ENCODE results near the gene FAM163B.

Gene FAM163B

DNA sequence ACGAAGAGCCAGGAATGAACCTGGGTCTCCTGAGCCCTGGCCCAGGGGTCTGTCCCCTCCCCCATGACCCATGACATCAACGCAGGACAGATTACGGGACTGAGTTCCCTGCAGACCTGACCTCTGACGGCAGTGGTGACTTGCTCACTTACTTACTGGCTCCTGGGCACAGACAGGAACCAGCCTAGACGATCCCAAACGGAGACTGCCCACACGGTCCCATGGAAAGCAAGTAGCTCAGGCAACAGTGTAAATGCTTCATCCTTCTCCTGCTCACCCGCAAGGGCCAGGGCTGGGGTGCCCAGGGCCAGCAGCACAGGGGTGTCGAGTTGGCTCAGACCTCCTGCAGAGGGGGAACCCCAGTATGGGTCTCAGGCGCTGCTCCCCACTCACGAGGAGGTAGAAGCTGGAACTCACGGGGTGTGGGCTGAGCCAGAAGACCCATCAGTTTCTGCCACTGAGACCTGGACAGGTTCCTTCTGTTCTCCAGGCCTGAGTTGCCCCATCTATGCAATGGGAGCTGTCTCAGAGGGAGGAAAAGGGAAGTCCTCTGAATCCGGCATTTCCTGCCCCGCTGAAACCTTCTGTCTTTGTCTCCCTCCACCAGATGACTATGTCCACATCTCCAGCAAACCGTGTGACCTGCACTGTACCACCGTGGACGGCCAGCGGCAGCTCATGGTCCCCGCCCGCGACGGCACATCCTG, 69.0 kb downstream of the FAM163B start:
- DNase-seq: no peak

DNA sequence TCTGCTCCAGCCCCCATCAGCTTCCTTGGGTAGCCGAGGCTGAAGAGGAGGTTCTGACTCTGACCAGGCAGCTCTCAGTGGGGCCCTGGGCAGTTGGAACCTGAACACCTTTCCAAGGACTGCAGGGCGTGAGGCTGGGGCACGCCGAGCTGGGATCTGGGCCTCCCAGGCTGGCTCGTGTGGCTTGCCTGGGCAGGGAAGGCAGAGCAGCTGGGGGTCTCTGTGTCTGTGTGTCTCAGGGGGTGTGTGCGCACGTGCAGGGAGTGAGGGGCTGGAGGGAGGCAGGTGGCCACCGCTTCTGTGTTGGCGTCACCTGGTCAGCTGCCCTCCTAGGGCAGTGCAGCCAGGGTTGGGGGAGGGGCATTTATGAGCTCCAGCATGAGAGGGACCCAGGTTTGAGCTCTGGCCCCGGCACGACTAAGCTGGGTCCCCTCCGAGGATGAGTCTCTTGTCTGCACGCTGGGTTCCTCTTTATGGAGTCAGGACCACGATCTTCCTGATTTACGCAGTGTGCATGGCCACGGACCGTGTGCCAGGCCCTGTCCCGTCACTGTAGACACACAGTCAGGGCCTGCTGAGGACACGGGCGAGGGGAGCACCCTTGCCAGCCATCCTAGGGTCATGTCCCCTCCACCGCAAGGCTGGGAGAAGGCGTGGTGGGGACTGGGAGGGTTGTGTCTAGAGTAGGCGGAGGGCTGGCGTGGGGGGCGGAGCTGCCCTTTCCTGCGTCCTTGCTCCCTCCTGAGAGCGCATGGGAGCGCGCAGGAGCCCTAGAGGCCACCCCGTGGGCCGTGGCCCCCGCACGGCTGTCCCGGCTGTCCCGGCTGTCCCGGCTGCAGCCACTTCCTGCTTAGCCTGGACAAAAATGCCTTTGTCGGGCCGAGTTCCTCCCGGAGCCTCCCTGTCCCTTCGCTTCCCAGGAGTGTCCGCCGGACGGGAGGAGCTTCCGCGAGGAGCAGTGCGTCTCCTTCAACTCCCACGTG, 70.0 kb downstream of the FAM163B start:
- DNase-seq: no peak

DNA sequence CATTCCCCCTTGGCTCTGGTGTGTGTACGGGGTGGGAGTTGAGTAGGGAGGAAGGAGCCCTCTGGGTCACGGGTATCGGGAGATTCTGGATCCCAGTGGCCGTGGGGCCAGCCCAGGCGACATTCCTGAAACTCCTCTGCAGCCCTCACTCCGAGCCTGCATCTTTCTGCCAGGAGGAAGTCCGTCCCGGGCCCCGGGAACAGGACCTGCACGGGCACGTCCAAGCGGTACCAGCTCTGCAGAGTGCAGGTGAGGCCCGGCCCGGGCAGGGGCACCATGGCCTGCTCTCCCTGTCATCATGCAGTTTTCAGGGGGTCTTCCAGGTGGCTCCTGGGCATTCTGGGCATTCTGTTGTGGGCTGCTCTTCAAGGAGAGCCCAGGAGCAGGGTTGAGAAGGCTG, 71.0 kb downstream of the FAM163B start:
- DNase-seq: no peak

GRCh38 chr9:133537257-133537656, 71.9 kb downstream of the FAM163B start:
- no peak for DNase-seq

GRCh38 chr9:133536536-133536935, 72.7 kb downstream of the FAM163B start:
- DNase-seq: no peak

DNA sequence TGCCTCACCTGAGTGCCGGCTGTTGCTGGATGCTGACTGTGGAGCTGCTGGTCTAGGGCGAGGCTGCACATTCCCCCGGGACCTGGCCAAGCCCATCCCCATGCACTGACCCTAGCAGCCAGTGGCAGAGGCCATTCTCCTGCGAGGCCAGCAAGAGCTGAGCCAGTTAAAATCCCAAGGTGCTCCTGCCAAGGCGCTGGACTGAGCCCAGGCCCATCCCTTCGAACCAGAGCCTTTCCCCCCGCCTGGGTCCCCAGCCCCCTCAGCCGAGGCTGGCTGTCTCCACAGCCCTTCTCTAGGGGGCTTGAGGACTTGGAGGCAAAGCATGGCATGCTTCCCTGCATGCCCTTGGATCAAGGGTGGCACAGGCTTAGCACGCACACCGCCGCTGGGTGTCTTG, 73.1 kb downstream of the FAM163B start:
- DNase-seq: no peak

DNA sequence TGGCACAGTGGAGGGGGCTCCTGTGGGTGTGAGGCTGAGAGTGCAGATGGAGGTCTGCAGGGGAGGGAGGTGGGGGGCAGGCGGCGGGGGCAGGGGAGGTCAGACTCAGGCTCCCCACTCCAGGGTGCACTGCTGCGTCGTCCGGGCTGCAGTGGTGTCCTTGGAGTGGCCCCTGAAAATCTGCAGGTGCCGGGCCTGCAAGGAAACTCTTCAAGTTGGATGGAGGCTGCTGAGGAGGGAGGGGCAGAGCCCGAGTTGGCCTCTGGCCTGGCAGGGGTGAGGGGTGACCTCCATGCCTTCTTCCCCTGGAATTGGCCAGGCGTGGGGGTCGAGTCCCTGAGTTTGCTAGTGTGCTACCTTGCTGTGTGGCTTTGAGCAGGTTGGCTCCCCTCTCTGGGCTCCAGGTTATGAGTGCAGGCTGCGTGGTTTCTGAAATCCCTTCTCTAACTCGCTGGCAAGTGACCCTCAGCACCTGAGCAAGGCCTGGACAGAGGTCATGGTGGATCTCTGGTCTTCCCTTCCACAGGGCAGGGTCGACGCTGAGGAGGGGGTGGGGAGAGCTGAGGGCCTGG, 73.8 kb downstream of the FAM163B start:
- DNase-seq: no peak

GRCh38 chr9:133534346-133535291, 74.6 kb downstream of the FAM163B start, which contains the start of gene ADAMTSL2:
ADAMTSL2 (plus strand) TSS chr9:133534704; CDS start chr9:133536713, 2,009 bp downstream.
- DNase-seq: peak; percentile 73

DNA sequence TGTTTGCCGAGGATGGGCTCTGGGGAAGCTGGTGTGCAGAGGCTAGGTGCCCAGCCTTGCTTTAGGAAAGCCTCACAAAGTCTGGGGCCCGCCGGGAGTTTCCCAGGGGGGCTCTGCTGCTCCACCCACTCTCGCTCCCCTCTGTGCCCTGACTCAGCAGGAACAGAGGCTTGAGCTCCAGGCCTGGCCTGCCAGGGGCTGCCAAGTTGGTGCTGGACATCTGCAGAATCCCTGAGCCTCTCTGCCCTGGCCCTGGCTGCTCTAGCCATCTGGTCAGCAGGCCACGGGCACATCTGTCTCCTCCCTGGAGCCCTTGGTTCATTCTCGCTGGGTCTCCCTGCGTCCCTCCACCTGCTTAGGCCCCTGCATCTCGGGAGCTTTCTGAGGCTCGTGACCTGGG, 75.3 kb downstream of the FAM163B start:
- no peak for DNase-seq

- DNase-seq: no peak
Measured at GRCh38 chr9:133532937-133533668, 76.1 kb downstream of the FAM163B start.

- no peak for DNase-seq
Measured at GRCh38 chr9:133531293-133531692, 77.9 kb downstream of the FAM163B start.

GRCh38 chr9:133529874-133530273, 79.3 kb downstream of the FAM163B start:
- no peak for DNase-seq

GRCh38 chr9:133529457-133529856, 79.7 kb downstream of the FAM163B start:
- DNase-seq: no peak

GRCh38 chr9:133528876-133529241, 80.3 kb downstream of the FAM163B start:
- no peak for DNase-seq

DNA sequence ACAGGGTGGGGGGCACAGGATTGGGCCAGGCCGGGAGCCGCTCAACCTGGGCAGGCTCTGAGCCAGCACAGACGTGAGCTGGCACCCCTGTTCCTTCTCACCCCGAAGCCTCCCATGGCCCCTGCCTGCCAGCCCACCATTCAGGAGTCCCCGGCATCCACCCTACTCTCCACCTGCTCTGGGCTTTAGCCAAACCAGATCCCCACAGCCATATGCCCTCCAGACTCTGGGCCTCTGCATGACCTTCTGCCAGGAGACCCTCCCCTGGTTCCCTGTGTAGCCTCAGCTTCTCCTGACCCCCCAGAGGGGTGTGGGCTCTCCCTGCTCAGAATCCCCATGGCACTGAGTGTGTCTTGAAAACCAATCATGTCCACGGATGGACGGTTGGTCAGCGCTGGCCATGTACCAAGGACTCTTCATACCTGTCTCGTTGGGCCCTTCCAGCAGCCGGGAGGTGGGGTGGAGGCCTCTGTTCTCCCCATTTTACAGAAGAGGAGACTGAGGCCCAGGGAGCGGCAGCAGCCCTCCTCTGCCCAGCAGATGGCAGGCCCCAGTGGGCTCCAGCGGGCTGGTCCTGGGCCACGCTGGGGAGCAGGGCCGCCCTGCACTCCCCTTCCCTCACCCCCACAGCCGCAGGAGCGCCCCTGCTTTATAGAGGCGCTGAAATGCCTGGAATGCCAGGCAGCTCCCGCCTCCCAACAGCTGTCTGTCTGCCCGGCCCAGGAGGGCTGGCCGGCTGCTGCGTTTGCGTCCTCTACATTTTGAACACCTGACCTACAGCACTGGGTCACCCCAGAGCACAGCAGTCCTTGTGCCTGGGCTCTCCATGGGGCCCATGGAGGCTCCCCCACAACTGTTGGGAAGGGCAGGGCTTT, 81.0 kb downstream of the FAM163B start:
- DNase-seq: no peak

GRCh38 chr9:133527444-133527920, 81.7 kb downstream of the FAM163B start:
- DNase-seq: no peak

All from NCI-H226 (cell line).